ENCODE data around the gene POLR2L. TPM values are rescaled to one million over a fixed set of nuclear protein-coding genes. Genes with fewer than 3 reads are reported as not detected.

POLR2L gene
- total and polyA plus RNA-seq, 2 of the 13 experiments (the other 11 are each of a cell fraction or from before 2014, with no cell fraction given) = 104 to 114 TPM

DNA sequence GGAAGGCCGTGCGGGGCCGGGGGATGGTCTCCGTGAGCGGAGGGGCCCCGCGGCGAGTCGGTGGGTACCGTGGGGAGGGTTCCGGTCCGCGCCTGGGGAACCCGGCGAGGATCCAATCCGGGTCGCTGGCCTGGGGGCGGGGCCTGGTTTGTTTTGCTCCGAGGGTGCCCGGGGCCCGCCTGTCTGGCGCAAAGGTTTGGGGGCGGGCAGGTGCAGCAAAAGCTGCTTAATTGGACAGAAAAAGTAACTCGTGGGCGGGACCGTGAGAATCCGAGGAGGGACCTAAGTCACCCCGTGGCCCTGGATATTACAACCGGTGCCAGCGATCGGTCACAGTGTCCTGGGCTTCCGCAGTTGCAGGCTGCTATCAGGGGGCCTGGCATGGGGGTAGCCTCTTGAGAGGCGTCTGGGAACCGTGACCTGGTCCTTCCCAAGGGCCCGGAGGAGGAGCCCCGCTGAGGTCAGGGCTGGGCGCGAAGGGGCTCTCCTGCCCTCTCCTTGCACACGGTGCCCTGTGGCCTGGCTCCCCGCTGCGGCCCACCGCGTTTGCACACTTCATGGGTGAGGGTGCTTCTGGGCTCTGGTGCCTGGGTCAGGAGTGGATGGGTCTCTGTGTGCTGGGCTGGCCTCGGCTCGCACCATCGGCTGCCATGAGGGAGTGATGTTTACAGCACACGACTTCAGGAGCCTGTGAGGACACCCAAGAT, 22.2 kb downstream of the POLR2L start (continued):
- TF ChIP-seq ZBTB7A (CRISPR knock-in tag; IDR thresholded peaks at IDR 0.05) = 0 out of 2 replicates have a peak, but pooled peaks have one; percentile 40
- TF ChIP-seq ZNF564 (CRISPR knock-in tag; IDR thresholded peaks at IDR 0.05) = no peak
- TF ChIP-seq, protein P1, sequence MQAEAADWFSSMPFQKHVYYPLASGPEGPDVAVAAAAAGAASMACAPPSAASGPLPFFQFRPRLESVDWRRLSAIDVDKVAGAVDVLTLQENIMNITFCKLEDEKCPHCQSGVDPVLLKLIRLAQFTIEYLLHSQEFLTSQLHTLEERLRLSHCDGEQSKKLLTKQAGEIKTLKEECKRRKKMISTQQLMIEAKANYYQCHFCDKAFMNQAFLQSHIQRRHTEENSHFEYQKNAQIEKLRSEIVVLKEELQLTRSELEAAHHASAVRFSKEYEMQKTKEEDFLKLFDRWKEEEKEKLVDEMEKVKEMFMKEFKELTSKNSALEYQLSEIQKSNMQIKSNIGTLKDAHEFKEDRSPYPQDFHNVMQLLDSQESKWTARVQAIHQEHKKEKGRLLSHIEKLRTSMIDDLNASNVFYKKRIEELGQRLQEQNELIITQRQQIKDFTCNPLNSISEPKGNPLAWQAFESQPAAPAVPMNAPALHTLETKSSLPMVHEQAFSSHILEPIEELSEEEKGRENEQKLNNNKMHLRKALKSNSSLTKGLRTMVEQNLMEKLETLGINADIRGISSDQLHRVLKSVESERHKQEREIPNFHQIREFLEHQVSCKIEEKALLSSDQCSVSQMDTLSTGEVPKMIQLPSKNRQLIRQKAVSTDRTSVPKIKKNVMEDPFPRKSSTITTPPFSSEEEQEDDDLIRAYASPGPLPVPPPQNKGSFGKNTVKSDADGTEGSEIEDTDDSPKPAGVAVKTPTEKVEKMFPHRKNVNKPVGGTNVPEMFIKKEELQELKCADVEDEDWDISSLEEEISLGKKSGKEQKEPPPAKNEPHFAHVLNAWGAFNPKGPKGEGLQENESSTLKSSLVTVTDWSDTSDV (CRISPR knock-in tag; IDR thresholded peaks at IDR 0.05) = no peak
- no peak for TF ChIP-seq MIER2 (CRISPR knock-in tag; IDR thresholded peaks at IDR 0.05)
- TF ChIP-seq ZNF121 (CRISPR knock-in tag; IDR thresholded peaks at IDR 0.05) = no peak
- TF ChIP-seq ZNF510 (CRISPR knock-in tag; IDR thresholded peaks at IDR 0.05; ENCODE audit: low read depth) = no peak
- TF ChIP-seq ESRRA (CRISPR knock-in tag; IDR thresholded peaks at IDR 0.05; ENCODE audit: low read depth) = no peak
- no peak for TF ChIP-seq ZNF557 (CRISPR knock-in tag; IDR thresholded peaks at IDR 0.05)
- TF ChIP-seq ZNF709 (CRISPR knock-in tag; IDR thresholded peaks at IDR 0.05) = no peak
- TF ChIP-seq, protein P2, sequence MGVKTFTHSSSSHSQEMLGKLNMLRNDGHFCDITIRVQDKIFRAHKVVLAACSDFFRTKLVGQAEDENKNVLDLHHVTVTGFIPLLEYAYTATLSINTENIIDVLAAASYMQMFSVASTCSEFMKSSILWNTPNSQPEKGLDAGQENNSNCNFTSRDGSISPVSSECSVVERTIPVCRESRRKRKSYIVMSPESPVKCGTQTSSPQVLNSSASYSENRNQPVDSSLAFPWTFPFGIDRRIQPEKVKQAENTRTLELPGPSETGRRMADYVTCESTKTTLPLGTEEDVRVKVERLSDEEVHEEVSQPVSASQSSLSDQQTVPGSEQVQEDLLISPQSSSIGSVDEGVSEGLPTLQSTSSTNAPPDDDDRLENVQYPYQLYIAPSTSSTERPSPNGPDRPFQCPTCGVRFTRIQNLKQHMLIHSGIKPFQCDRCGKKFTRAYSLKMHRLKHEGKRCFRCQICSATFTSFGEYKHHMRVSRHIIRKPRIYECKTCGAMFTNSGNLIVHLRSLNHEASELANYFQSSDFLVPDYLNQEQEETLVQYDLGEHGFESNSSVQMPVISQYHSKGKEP (CRISPR knock-in tag; IDR thresholded peaks at IDR 0.05) = no peak
- TF ChIP-seq FOXK1 (CRISPR knock-in tag; IDR thresholded peaks at IDR 0.05; ENCODE audit: borderline replicate concordance, low read depth) = peak; percentile 26; the same call in 1 of the 2 replicates
- TF ChIP-seq ETV5 (CRISPR knock-in tag; IDR thresholded peaks at IDR 0.05; ENCODE audit: borderline replicate concordance) = 0 out of 2 replicates have a peak, but pooled peaks have one; percentile 1
- peak; percentile 8; the same call in 1 of the 2 replicates for TF ChIP-seq YEATS4 (CRISPR knock-in tag; IDR thresholded peaks at IDR 0.05; ENCODE audit: borderline replicate concordance)
- 0 out of 2 replicates have a peak, but pooled peaks have one; percentile 33 for TF ChIP-seq ZNF747 (CRISPR knock-in tag; IDR thresholded peaks at IDR 0.05; ENCODE audit: borderline replicate concordance)
- TF ChIP-seq, protein P3, sequence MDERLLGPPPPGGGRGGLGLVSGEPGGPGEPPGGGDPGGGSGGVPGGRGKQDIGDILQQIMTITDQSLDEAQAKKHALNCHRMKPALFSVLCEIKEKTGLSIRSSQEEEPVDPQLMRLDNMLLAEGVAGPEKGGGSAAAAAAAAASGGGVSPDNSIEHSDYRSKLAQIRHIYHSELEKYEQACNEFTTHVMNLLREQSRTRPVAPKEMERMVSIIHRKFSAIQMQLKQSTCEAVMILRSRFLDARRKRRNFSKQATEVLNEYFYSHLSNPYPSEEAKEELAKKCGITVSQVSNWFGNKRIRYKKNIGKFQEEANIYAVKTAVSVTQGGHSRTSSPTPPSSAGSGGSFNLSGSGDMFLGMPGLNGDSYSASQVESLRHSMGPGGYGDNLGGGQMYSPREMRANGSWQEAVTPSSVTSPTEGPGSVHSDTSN (CRISPR knock-in tag; IDR thresholded peaks at IDR 0.05) = no peak
- no peak; the same call in 1 of the 2 replicates for TF ChIP-seq ZNF317 (CRISPR knock-in tag; IDR thresholded peaks at IDR 0.05)
- TF ChIP-seq ZNF775 (CRISPR knock-in tag; IDR thresholded peaks at IDR 0.05; ENCODE audit: borderline replicate concordance) = no peak
- TF ChIP-seq SRF (IDR thresholded peaks at IDR 0.05; ENCODE audit: low read depth, low read length) = no peak
- no peak for TF ChIP-seq ZSCAN29 (CRISPR knock-in tag; conservative IDR thresholded peaks at IDR 0.05)
- TF ChIP-seq, protein P4, sequence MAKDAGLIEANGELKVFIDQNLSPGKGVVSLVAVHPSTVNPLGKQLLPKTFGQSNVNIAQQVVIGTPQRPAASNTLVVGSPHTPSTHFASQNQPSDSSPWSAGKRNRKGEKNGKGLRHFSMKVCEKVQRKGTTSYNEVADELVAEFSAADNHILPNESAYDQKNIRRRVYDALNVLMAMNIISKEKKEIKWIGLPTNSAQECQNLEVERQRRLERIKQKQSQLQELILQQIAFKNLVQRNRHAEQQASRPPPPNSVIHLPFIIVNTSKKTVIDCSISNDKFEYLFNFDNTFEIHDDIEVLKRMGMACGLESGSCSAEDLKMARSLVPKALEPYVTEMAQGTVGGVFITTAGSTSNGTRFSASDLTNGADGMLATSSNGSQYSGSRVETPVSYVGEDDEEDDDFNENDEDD (CRISPR knock-in tag; IDR thresholded peaks at IDR 0.05; ENCODE audit: borderline replicate concordance) = no peak
- no peak for TF ChIP-seq PHB2 (IDR thresholded peaks at IDR 0.05; ENCODE audit: partially characterized antibody)
- TF ChIP-seq TAF15 (IDR thresholded peaks at IDR 0.05; ENCODE audit: low read depth, low read length, poor library complexity, severe bottlenecking) = no peak
- TF ChIP-seq ZNF850 (CRISPR knock-in tag; conservative IDR thresholded peaks at IDR 0.05) = no peak
